Heart right ventricle (tissue), 16 donors: ENCODE measurements around the gene TTC1. TPM values are rescaled to one million over a fixed set of nuclear protein-coding genes. Genes with fewer than 3 reads are reported as not detected.
A peak's percentile ranks its signal among the peaks of the same experiment; 100 is the strongest.
"Not testable (repeated sequence)": the region's sequence is repeated elsewhere in the genome, so short reads cannot be mapped to it uniquely, and the experiment has no call there.

Experiments
- ATAC-seq, 8 donors: fragments of 200-7000 bp; cut with Tn5 transposase; one replicate each; pipeline ENCODE4 v1.9.1; 2020; ENCODE audit warnings: mild to moderate bottlenecking in 8 of 8, moderate library complexity in 8 of 8, moderate number of reproducible peaks in 1 of 8
- DNase-seq, 2 donors: peaks; one replicate each; pipeline ENCODE4 v3.0.0-alpha.2; 2020
- H3K27ac ChIP-seq, 10 donors: fragments of 200-600 bp; sonication (generic) in 2 of 10; one replicate each; pipeline versions ENCODE4 v1.5.0 to v1.8.0; 2020 to 2022; ENCODE audit warnings: mild to moderate bottlenecking in 3 of 10
- H3K27me3 ChIP-seq, 7 donors: fragments of 200-600 bp; one replicate each; pipeline ENCODE4 v1.8.0; 2021 to 2022; ENCODE audit warnings: mild to moderate bottlenecking in 2 of 7
- H3K36me3 ChIP-seq, 9 donors: fragments of 200-600 bp; sonication (generic) in 1 of 9; one replicate each; pipeline versions ENCODE4 v1.5.0 to v1.8.0; 2020 to 2022; ENCODE audit warnings: mild to moderate bottlenecking in 2 of 9
- H3K4me1 ChIP-seq, 9 donors: fragments of 200-600 bp; sonication (generic) in 1 of 9; one replicate each; pipeline versions ENCODE4 v1.5.0 to v1.8.0; 2020 to 2022; ENCODE audit warnings: mild to moderate bottlenecking in 4 of 9
- H3K4me3 ChIP-seq, 10 donors: fragments of 200-600 bp; sonication (generic) in 2 of 10; one replicate each; pipeline versions ENCODE4 v1.5.0 to v1.8.0; 2020 to 2022; ENCODE audit warnings: mild to moderate bottlenecking in 7 of 10, moderate library complexity in 2 of 10
- H3K9me3 ChIP-seq, 11 donors: fragments of 200-600 bp in 10 of 11; sonication (generic) in 2 of 11; one replicate each; pipeline versions ENCODE4 v1.5.0 to v1.8.0; 2013 to 2022; ENCODE audit warnings: mild to moderate bottlenecking in 2 of 11, control low read depth in 1 of 11, moderate library complexity in 1 of 11
- WGBS, 2 donors: extraction: QIAGEN DNeasy Blood & Tissue Kit; methylation state at CpG; one replicate each; pipeline ENCODE4 v1.1.7; 2013; ENCODE audit warnings: inconsistent platforms in 1 of 2; 5-methylcytosine and 5-hydroxymethylcytosine counted together
- intact Hi-C, 10 donors: fragments of 100-400 bp; cut with DNase I; formaldehyde crosslinking; loops; one replicate each; pipeline versions ENCODE4 v1.11.1 to v1.14.2; 2022
- polyA plus RNA-seq, 2 donors: library from polyadenylated mRNA; stranded (reverse); fragments of 200-250 nt; gene quantifications; one replicate each; pipeline ENCODE4 v1.2.3, GENCODE V29; 2013
- total RNA-seq, 10 donors: library from RNA; stranded (reverse); fragmentation: NEBNext Ultra II Directional in 3 of 10; extraction: Animal tissue kit (Norgen Biotek cat#: 25700) in 3 of 10; gene quantifications; one replicate each; pipeline versions ENCODE4 v1.2.1 to v1.2.4, GENCODE V29; 2021 to 2023
- TF ChIP-seq, protein P1 (sequence below), 9 donors: fragments of 200-600 bp; sonication (generic) in 2 of 9; IDR thresholded peaks; one replicate each; pipeline versions ENCODE4 v1.5.0 to v1.8.0; 2021 to 2022; ENCODE audit warnings: antibody characterized with exemption in 9 of 9, mild to moderate bottlenecking in 5 of 9, moderate library complexity in 1 of 9
- donor health status: Arrhythmogenic right ventricular cardiomyopathy.
- donor health status: ischemic (EF 13 %, LVEDD 7.1; RV severe dilation, severe dysfunction).
- donor health status: healthy with polysubstance abuse.
- donor health status: DM: no; HTN: yes; CAD: no.
- donor health status: DM: no; HTN: no; CAD: no.
- donor health status: ischemic (EF 25% LVEDD 6.9; RV normal size, moderate dysfunction).
- donor health status: ischemic (EF 25% LVEDD 5.7; RV mildly dilated, moderate dysfunction).
- donor health status: healthy.
- donor health status: DM: yes; HTN: yes; CAD: no.
- donor health status: Ischemic cardiomyopathy.
- donor health status: ischemic (EF 35%, LVEDD 5.7; RV mildly dilated, moderate dysfunction).
- donor health status: nonischemic (EF 11% LVEDD 7.7; RV severe dilation, severe dysfunction).
- donor health status: DM: yes; HTN: yes; CAD: no.
- donor health status: PGD.
- donor health status: ischemic (EF 29% LVEDD 5.4; RV normal size, mild dysfunction).
- donor health status: nonischemic (EF 23%, LVEDD 6.1; RV moderate dilation, normal function).

The TTC1 gene
- total and polyA plus RNA-seq, 12 donors, result 52.0 to 125 (median 82.3) TPM

GRCh38 chr5:159993194-159993593 is 15.7 kb upstream of the TTC1 start:
- DNase-seq, result no peak
- Histone ChIP-seq H3K4me3 (no peak overlapping the region), H3K9me3 (peaks cover 0 to 21% (median 8%) of the 10 kb centered on the region in 11 donors), H3K36me3 (no peaks in the 10 kb centered on the region), H3K27ac (no peak overlapping the region), H3K4me1 (no peaks in the 10 kb centered on the region), H3K27me3 (peaks cover 0 to 27% (median 11%) of the 10 kb centered on the region in 7 donors)
- 90 to 97% methylated on average over 2 of the region's 2 CpGs for WGBS, 2 donors
- intact Hi-C loops, result no loop called here
- TF ChIP-seq, protein P1, sequence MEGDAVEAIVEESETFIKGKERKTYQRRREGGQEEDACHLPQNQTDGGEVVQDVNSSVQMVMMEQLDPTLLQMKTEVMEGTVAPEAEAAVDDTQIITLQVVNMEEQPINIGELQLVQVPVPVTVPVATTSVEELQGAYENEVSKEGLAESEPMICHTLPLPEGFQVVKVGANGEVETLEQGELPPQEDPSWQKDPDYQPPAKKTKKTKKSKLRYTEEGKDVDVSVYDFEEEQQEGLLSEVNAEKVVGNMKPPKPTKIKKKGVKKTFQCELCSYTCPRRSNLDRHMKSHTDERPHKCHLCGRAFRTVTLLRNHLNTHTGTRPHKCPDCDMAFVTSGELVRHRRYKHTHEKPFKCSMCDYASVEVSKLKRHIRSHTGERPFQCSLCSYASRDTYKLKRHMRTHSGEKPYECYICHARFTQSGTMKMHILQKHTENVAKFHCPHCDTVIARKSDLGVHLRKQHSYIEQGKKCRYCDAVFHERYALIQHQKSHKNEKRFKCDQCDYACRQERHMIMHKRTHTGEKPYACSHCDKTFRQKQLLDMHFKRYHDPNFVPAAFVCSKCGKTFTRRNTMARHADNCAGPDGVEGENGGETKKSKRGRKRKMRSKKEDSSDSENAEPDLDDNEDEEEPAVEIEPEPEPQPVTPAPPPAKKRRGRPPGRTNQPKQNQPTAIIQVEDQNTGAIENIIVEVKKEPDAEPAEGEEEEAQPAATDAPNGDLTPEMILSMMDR (IDR thresholded peaks at IDR 0.05), result no peak
- ATAC-seq, result no peak

DNA sequence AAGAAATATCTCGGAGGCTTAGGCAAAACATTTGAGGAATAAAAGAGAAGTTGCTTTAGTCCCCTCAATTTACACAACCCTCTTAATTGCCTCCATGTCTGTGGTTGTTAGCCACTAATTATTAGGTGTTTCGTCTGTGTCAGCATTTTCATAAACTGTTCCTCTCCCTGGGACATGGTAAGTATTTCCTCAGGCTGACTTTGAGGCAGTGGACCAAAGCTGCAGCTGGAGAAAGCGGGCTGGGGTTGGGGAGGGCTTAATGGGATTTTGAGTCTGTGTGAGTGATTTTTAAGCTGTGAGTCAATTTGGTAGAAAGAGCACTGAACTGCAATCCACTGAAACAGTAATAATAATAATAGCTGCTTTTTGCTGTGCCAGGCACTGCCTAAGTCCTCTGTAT is 13.0 kb upstream of the TTC1 start:
- TF ChIP-seq, protein P1 (IDR thresholded peaks at IDR 0.05), result no peak
- H3K27ac ChIP-seq, result no peak overlapping the region
- ATAC-seq, result no peak
- DNase-seq, result no peak
- H3K4me3 ChIP-seq, result no peak overlapping the region
- H3K4me1 ChIP-seq, result no peaks in the 10 kb centered on the region
- WGBS, 2 donors, result 78 to 83% methylated on average over 3 of the region's 3 CpGs
- H3K36me3 ChIP-seq, result no peaks in the 10 kb centered on the region
- intact Hi-C loops, result no loop called here
- peaks cover 0 to 15% (median 8%) of the 10 kb centered on the region in 7 donors for H3K27me3 ChIP-seq
- peaks cover 0 to 21% (median 8%) of the 10 kb centered on the region in 11 donors for H3K9me3 ChIP-seq

GRCh38 chr5:160001457-160001856 is 7.5 kb upstream of the TTC1 start:
- WGBS, 2 donors, result 44 to 49% methylated on average over 3 of the region's 3 CpGs

DNA sequence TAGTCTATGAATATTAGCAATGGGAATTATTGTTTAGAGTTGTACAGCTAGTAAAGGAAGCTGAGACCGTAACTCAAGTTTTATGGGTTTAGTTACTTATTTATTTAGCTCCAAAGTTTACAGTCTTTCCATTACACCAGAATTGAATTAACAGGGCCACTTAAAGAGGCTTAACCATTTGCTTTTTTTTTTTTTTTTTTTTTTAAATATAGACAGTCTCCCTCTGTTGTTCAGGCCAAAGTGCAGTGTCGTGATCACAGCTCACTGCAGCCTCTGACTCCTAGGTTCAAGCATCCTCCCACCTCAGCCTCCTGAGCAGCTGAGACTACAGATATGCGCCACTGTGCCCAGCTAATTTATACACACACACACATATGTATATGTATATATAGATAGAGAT is 1.4 kb upstream of the TTC1 start:
- Histone ChIP-seq H3K4me1 (peaks cover 0 to 30% (median 20%) of the 10 kb centered on the region in 9 donors), H3K4me3 (no peak overlapping the region), H3K27ac (no peak overlapping the region), H3K36me3 (peaks cover 0 to 21% (median 5%) of the 10 kb centered on the region in 9 donors), H3K27me3 (peaks cover 0 to 6% (median 0%) of the 10 kb centered on the region in 7 donors), H3K9me3 (no peaks in the 10 kb centered on the region)
- DNase-seq (no peak), ATAC-seq (no peak)
- intact Hi-C loops, result no loop called here
- WGBS, 2 donors, result 90 to 92% methylated on average over 3 of the region's 3 CpGs
- TF ChIP-seq, protein P1 (IDR thresholded peaks at IDR 0.05), result no peak

More at GRCh38 chr5:160001457-160001856, 7.5 kb upstream of the TTC1 start:
- TF ChIP-seq, protein P1 (IDR thresholded peaks at IDR 0.05), result no peak
- H3K4me3 ChIP-seq, result no peak overlapping the region
- no peak for ATAC-seq
- no peaks in the 10 kb centered on the region for H3K9me3 ChIP-seq
- no peak for DNase-seq
- no peaks in the 10 kb centered on the region for H3K4me1 ChIP-seq
- H3K27ac ChIP-seq, result no peak overlapping the region
- intact Hi-C loops, result no loop called here
- H3K27me3 ChIP-seq, result peaks cover 0 to 20% (median 0%) of the 10 kb centered on the region in 7 donors
- H3K36me3 ChIP-seq, result no peaks in the 10 kb centered on the region

- peak in 1 of 2 donors; percentile 9 for DNase-seq
- Histone ChIP-seq H3K27ac (peak overlapping the region in 9 of 10 donors; percentile 32 to 89 (median 84)), H3K4me1 (peaks cover 0 to 30% (median 20%) of the 10 kb centered on the region in 9 donors), H3K4me3 (peak overlapping the region in 9 of 10 donors; percentile 42 to 96 (median 76)), H3K36me3 (peaks cover 0 to 31% (median 14%) of the 10 kb centered on the region in 9 donors)
- intact Hi-C loops, H3K9me3 ChIP-seq, ATAC-seq, H3K27me3 ChIP-seq: not testable (repeated sequence)
- 81 to 83% methylated on average over 14 of the region's 14 CpGs for WGBS, 2 donors
These were observed 436 bp upstream of the TTC1 start for GRCh38 chr5:160008529-160008876.
